CD4-positive, alpha-beta memory T cell (primary cell): Measurements from ENCODE around the gene PAXX. TPM values are rescaled to one million over a fixed set of nuclear protein-coding genes. Genes with fewer than 3 reads are reported as not detected.

Experiments
- CTCF ChIA-PET: fragments of 350-600 bp; sonication (Branson Sonifier 250); formaldehyde crosslinking; loops from one replicate; lab custom pipeline; 2021; ENCODE audit warnings: inconsistent platforms; ENCODE audit not compliant: partially characterized antibody; lab: Charles Lee
- POLR2A ChIA-PET: fragments of 350-600 bp; sonication (Branson Sonifier 250); formaldehyde crosslinking; loops from one replicate; lab custom pipeline; 2021; ENCODE audit not compliant: partially characterized antibody; lab: Charles Lee
- DNase-seq, 5 donors: peaks; one replicate each; pipeline versions ENCODE4 v3.0.0 to v3.0.0-alpha.2; 2020 to 2022; ENCODE audit warnings: mixed read lengths in 1 of 5
- H3K27ac ChIP-seq: one replicate; pipeline ENCODE4 v1.7.0; 2013; ENCODE audit warnings: low read depth, low read length
- H3K27me3 ChIP-seq: 2 replicates; pipeline ENCODE4 v1.7.0; 2013; ENCODE audit warnings: mild to moderate bottlenecking, low read length, moderate library complexity; ENCODE audit not compliant: insufficient read depth
- H3K36me3 ChIP-seq: 2 replicates; pipeline ENCODE4 v1.7.0; 2013; ENCODE audit warnings: mild to moderate bottlenecking, low read length, moderate library complexity; ENCODE audit not compliant: insufficient read depth
- H3K4me1 ChIP-seq: 2 replicates; pipeline ENCODE4 v1.7.0; 2013; ENCODE audit warnings: mild to moderate bottlenecking, low read length, moderate library complexity; ENCODE audit not compliant: insufficient read depth
- H3K4me3 ChIP-seq, 2 donors: one replicate each; pipeline ENCODE4 v1.7.0; 2013; ENCODE audit warnings: low read length in 2 of 2, mild to moderate bottlenecking in 1 of 2
- H3K9me3 ChIP-seq, 2 donors: one replicate each; pipeline ENCODE4 v1.7.0; 2013; ENCODE audit warnings: low read length in 2 of 2, control low read depth in 1 of 2; ENCODE audit not compliant: control insufficient read depth in 1 of 2
- H3K27ac Mint-ChIP-seq, 7 donors: one replicate each; pipeline ENCODE4 v1.8.0; 2020 to 2021; ENCODE audit warnings: mixed read lengths in 7 of 7, mild to moderate bottlenecking in 6 of 7, inconsistent platforms in 3 of 7, moderate library complexity in 3 of 7
- H3K27me3 Mint-ChIP-seq, 2 donors: one replicate each; pipeline ENCODE4 v1.8.0; 2020 to 2021; ENCODE audit warnings: mixed read lengths in 2 of 2
- H3K36me3 Mint-ChIP-seq, 2 donors: one replicate each; pipeline ENCODE4 v1.8.0; 2020 to 2021; ENCODE audit warnings: mixed read lengths in 2 of 2, inconsistent platforms in 1 of 2, mild to moderate bottlenecking in 1 of 2
- H3K4me1 Mint-ChIP-seq, 4 donors: one replicate each; pipeline ENCODE4 v1.8.0; 2020 to 2021; ENCODE audit warnings: mixed read lengths in 4 of 4, mild to moderate bottlenecking in 1 of 4
- H3K4me3 Mint-ChIP-seq, 8 donors: one replicate each; pipeline ENCODE4 v1.8.0; 2020 to 2021; ENCODE audit warnings: mixed read lengths in 8 of 8, mild to moderate bottlenecking in 7 of 8, moderate library complexity in 6 of 8, inconsistent platforms in 3 of 8
- H3K9me3 Mint-ChIP-seq, 8 donors: one replicate each; pipeline ENCODE4 v1.8.0; 2020 to 2021; ENCODE audit warnings: mixed read lengths in 8 of 8, mild to moderate bottlenecking in 5 of 8, inconsistent platforms in 3 of 8, moderate library complexity in 1 of 8
- intact Hi-C: fragments of 100-400 bp; cut with micrococcal nuclease; formaldehyde crosslinking; loops from one replicate; pipeline ENCODE4 v1.15.1; 2023
- polyA plus RNA-seq, 2 donors: library from polyadenylated mRNA; unstranded; fragments of 300-500 nt; fragmentation: Illumina TruSeq; gene quantifications; one replicate each; pipeline ENCODE4 v1.2.3, GENCODE V29; 2021
- total RNA-seq, 2 experiments: library from RNA; stranded (reverse); gene quantifications; one replicate each; pipeline ENCODE4 v1.2.3, GENCODE V29; 2021

PAXX gene
- total and polyA plus RNA-seq, 4 experiments from 2014 or later: 76.0 to 103 (median 97.5) TPM

GRCh38 chr9:137039611-137040366 is 47.6 kb downstream of the PAXX start:
- Mint-ChIP-seq H3K27me3 (peaks cover under 1 to 1% of the 10 kb centered on the region in 2 donors), H3K4me1 (peaks cover 5 to 11% (median 8%) of the 10 kb centered on the region in 4 donors), H3K27ac (no peak overlapping the region), H3K9me3 (no peaks in the 10 kb centered on the region), H3K36me3 (no peaks in the 10 kb centered on the region), H3K4me3 (no peak overlapping the region)
- DNase-seq: no peak
- H3K27ac ChIP-seq: no peak overlapping the region
- intact Hi-C loops: no loop called here
- H3K4me3 ChIP-seq: no peak overlapping the region
- ChIA-PET CTCF (interaction anchor here (1.1 kb wide), 1 partner anchor 10 kb away, joined by 5 read pairs; no protein-coding TSS in a partner anchor), POLR2A (no interaction called here)
- no peaks in the 10 kb centered on the region for H3K36me3 ChIP-seq
- peaks cover 24% of the 10 kb centered on the region for H3K4me1 ChIP-seq
- H3K27me3 ChIP-seq: no peaks in the 10 kb centered on the region
- no peaks in the 10 kb centered on the region for H3K9me3 ChIP-seq

GRCh38 chr9:137040568-137040967 is 48.3 kb downstream of the PAXX start:
- Mint-ChIP-seq H3K27me3 (peaks cover 2 to 3% of the 10 kb centered on the region in 2 donors), H3K36me3 (no peaks in the 10 kb centered on the region), H3K27ac (no peak overlapping the region), H3K4me3 (no peak overlapping the region), H3K4me1 (peaks cover 3 to 9% (median 7%) of the 10 kb centered on the region in 4 donors), H3K9me3 (no peaks in the 10 kb centered on the region)
- DNase-seq: no peak
- Histone ChIP-seq H3K4me3 (no peak overlapping the region), H3K27ac (no peak overlapping the region), H3K4me1 (peaks cover 23% of the 10 kb centered on the region), H3K36me3 (no peaks in the 10 kb centered on the region), H3K27me3 (no peaks in the 10 kb centered on the region), H3K9me3 (no peaks in the 10 kb centered on the region)
- CTCF ChIA-PET: interaction anchor here (1.1 kb wide), 1 partner anchor 11 kb away, joined by 5 read pairs; no protein-coding TSS in a partner anchor
- POLR2A ChIA-PET: no interaction called here
- intact Hi-C loops: no loop called here

- CTCF ChIA-PET: no interaction called here
- no peak for DNase-seq
- Histone ChIP-seq H3K4me3 (no peak overlapping the region), H3K4me1 (peaks cover 25% of the 10 kb centered on the region), H3K27me3 (no peaks in the 10 kb centered on the region), H3K9me3 (no peaks in the 10 kb centered on the region), H3K36me3 (no peaks in the 10 kb centered on the region), H3K27ac (no peak overlapping the region)
- intact Hi-C loops: no loop called here
- H3K36me3 Mint-ChIP-seq: no peaks in the 10 kb centered on the region
- POLR2A ChIA-PET: no interaction called here
- no peak overlapping the region for H3K4me3 Mint-ChIP-seq
- H3K27ac Mint-ChIP-seq: no peak overlapping the region
- peaks cover 2 to 3% of the 10 kb centered on the region in 2 donors for H3K27me3 Mint-ChIP-seq
- H3K4me1 Mint-ChIP-seq: peaks cover 3 to 9% (median 7%) of the 10 kb centered on the region in 4 donors
- no peaks in the 10 kb centered on the region for H3K9me3 Mint-ChIP-seq
Observed at GRCh38 chr9:137041124-137041523, 48.9 kb downstream of the PAXX start.

- no peak overlapping the region for H3K27ac Mint-ChIP-seq
- peaks cover 6 to 11% of the 10 kb centered on the region in 2 donors for H3K27me3 Mint-ChIP-seq
- intact Hi-C loops: no loop called here
- ChIA-PET POLR2A (interaction anchor here (2.1 kb wide), 1 partner anchor 8 kb away, joined by 9 read pairs; no protein-coding TSS in a partner anchor), CTCF (interaction anchor here (1.3 to 2.5 kb wide), 3 partner anchors 8 to 17 kb away, joined by 5 to 17 read pairs (median 6); no protein-coding TSS in a partner anchor)
- Histone ChIP-seq H3K4me1 (peaks cover 33% of the 10 kb centered on the region), H3K27ac (no peak overlapping the region), H3K9me3 (no peaks in the 10 kb centered on the region), H3K27me3 (peaks cover 15% of the 10 kb centered on the region), H3K36me3 (no peaks in the 10 kb centered on the region), H3K4me3 (no peak overlapping the region)
- no peaks in the 10 kb centered on the region for H3K36me3 Mint-ChIP-seq
- peaks cover 3 to 16% (median 7%) of the 10 kb centered on the region in 4 donors for H3K4me1 Mint-ChIP-seq
- DNase-seq: no peak
- no peaks in the 10 kb centered on the region for H3K9me3 Mint-ChIP-seq
- H3K4me3 Mint-ChIP-seq: no peak overlapping the region
Observed at GRCh38 chr9:137042751-137043727, 50.8 kb downstream of the PAXX start.

Other genes with a start within 250 kb of the PAXX start
Only the 30 nearest of the 39 such genes appear.
- 10 to 100 TPM; 51.1 to 53.4 TPM for gene TMEM141, start 201.1 kb upstream of the PAXX start, total RNA-seq
- gene TMEM141, start 201.1 kb upstream of the PAXX start, polyA plus RNA-seq: 10 to 100 TPM; 34.3 to 38.4 TPM
- gene CCDC183, start 196.1 kb upstream of the PAXX start, total RNA-seq: 1 to 10 TPM; 2.3 to 2.5 TPM
- gene CCDC183, start 196.1 kb upstream of the PAXX start, polyA plus RNA-seq: under 1 TPM; 0.64 to 0.90 TPM
- 10 to 100 TPM; 65.1 to 70.9 TPM for gene RABL6, start 184.5 kb upstream of the PAXX start, total RNA-seq
- gene RABL6, start 184.5 kb upstream of the PAXX start, polyA plus RNA-seq: 10 to 100 TPM in 1 of 2 donors, 1 to 10 TPM in 1; 5.1 to 18.2 TPM
- gene AJM1, start 149.9 kb upstream of the PAXX start, total RNA-seq: 1 to 10 TPM; 2.4 to 2.8 TPM
- gene AJM1, start 149.9 kb upstream of the PAXX start, polyA plus RNA-seq: under 1 TPM in 1 of 2 donors, not detected in 1; 0.05 TPM
- 10 to 100 TPM; 41.3 to 42.6 TPM for gene PHPT1, start 143.0 kb upstream of the PAXX start, total RNA-seq
- gene PHPT1, start 143.0 kb upstream of the PAXX start, polyA plus RNA-seq: 10 to 100 TPM; 88.4 to 94.0 TPM
- 10 to 100 TPM in 1 of 2 experiments, 1 to 10 TPM in 1; 9.3 to 11.7 TPM for gene MAMDC4, start 140.1 kb upstream of the PAXX start, total RNA-seq
- not detected for gene MAMDC4, start 140.1 kb upstream of the PAXX start, polyA plus RNA-seq
- gene EDF1, start 126.1 kb upstream of the PAXX start, total RNA-seq: 100 to 1,000 TPM; 284 to 298 TPM
- 100 to 1,000 TPM; 273 to 357 TPM for gene EDF1, start 126.1 kb upstream of the PAXX start, polyA plus RNA-seq
- gene TRAF2, start 105.9 kb upstream of the PAXX start, total RNA-seq: 10 to 100 TPM; 40.2 to 43.2 TPM
- gene TRAF2, start 105.9 kb upstream of the PAXX start, polyA plus RNA-seq: 10 to 100 TPM; 11.1 to 25.2 TPM
- gene FBXW5, start 47.7 kb upstream of the PAXX start, total RNA-seq: 100 to 1,000 TPM; 122 to 123 TPM
- 100 to 1,000 TPM in 1 of 2 donors, 10 to 100 TPM in 1; 98.6 to 160 TPM for gene FBXW5, start 47.7 kb upstream of the PAXX start, polyA plus RNA-seq
- gene C8G, start 47.2 kb upstream of the PAXX start, total RNA-seq: 1 to 10 TPM; 2.2 TPM
- gene C8G, start 47.2 kb upstream of the PAXX start, polyA plus RNA-seq: under 1 TPM in 1 of 2 donors, not detected in 1; 0.60 TPM
- gene LCN12, start 40.1 kb upstream of the PAXX start, total RNA-seq: 1 to 10 TPM in 1 of 2 experiments, under 1 TPM in 1; 0.72 to 1.4 TPM
- not detected for gene LCN12, start 40.1 kb upstream of the PAXX start, polyA plus RNA-seq
- gene PTGDS, start 14.9 kb upstream of the PAXX start, total RNA-seq: 1 to 10 TPM; 4.8 to 5.1 TPM
- 1 to 10 TPM; 1.7 to 3.8 TPM for gene PTGDS, start 14.9 kb upstream of the PAXX start, polyA plus RNA-seq
- under 1 TPM; 0.14 to 0.17 TPM for gene LCNL1, start 9.4 kb upstream of the PAXX start, total RNA-seq
- not detected for gene LCNL1, start 9.4 kb upstream of the PAXX start, polyA plus RNA-seq
- gene CLIC3, start 4.1 kb downstream of the PAXX start, total RNA-seq: 1 to 10 TPM; 3.1 to 3.7 TPM
- 1 to 10 TPM; 5.0 to 7.8 TPM for gene CLIC3, start 4.1 kb downstream of the PAXX start, polyA plus RNA-seq
- 10 to 100 TPM; 63.8 to 68.6 TPM for gene ABCA2, start 35.8 kb downstream of the PAXX start, total RNA-seq
- gene ABCA2, start 35.8 kb downstream of the PAXX start, polyA plus RNA-seq: 10 to 100 TPM in 1 of 2 donors, 1 to 10 TPM in 1; 2.6 to 10.8 TPM
- gene FUT7, start 39.7 kb downstream of the PAXX start, total RNA-seq: 1 to 10 TPM; 3.4 to 4.6 TPM
- gene FUT7, start 39.7 kb downstream of the PAXX start, polyA plus RNA-seq: 10 to 100 TPM; 22.6 to 43.8 TPM
- 10 to 100 TPM; 20.7 to 21.4 TPM for gene NPDC1, start 53.8 kb downstream of the PAXX start, total RNA-seq
- 10 to 100 TPM; 22.8 to 32.2 TPM for gene NPDC1, start 53.8 kb downstream of the PAXX start, polyA plus RNA-seq
- gene ENTPD2, start 61.6 kb downstream of the PAXX start, total RNA-seq: not detected
- not detected for gene ENTPD2, start 61.6 kb downstream of the PAXX start, polyA plus RNA-seq
- under 1 TPM; 0.09 to 0.11 TPM for gene SAPCD2, start 78.1 kb downstream of the PAXX start, total RNA-seq
- under 1 TPM; 0.10 to 0.15 TPM for gene SAPCD2, start 78.1 kb downstream of the PAXX start, polyA plus RNA-seq
- gene UAP1L1, start 85.1 kb downstream of the PAXX start, total RNA-seq: 10 to 100 TPM; 10.6 to 12.5 TPM
- gene UAP1L1, start 85.1 kb downstream of the PAXX start, polyA plus RNA-seq: 1 to 10 TPM in 1 of 2 donors, under 1 TPM in 1; 0.81 to 2.9 TPM
- 10 to 100 TPM; 63.3 to 71.0 TPM for gene MAN1B1, start 94.6 kb downstream of the PAXX start, total RNA-seq
- 10 to 100 TPM; 35.4 to 37.5 TPM for gene MAN1B1, start 94.6 kb downstream of the PAXX start, polyA plus RNA-seq
- gene DPP7, start 122.3 kb downstream of the PAXX start, total RNA-seq: 100 to 1,000 TPM; 357 to 362 TPM
- 100 to 1,000 TPM; 135 to 206 TPM for gene DPP7, start 122.3 kb downstream of the PAXX start, polyA plus RNA-seq
- not detected for gene GRIN1, start 146.7 kb downstream of the PAXX start, total RNA-seq
- not detected for gene GRIN1, start 146.7 kb downstream of the PAXX start, polyA plus RNA-seq
- gene LRRC26, start 177.6 kb downstream of the PAXX start, total RNA-seq: not detected
- not detected for gene LRRC26, start 177.6 kb downstream of the PAXX start, polyA plus RNA-seq
- gene TMEM210, start 179.6 kb downstream of the PAXX start, total RNA-seq: not detected
- not detected for gene TMEM210, start 179.6 kb downstream of the PAXX start, polyA plus RNA-seq
- 100 to 1,000 TPM; 116 to 125 TPM for gene ANAPC2, start 196.1 kb downstream of the PAXX start, total RNA-seq
- 1 to 10 TPM; 3.2 to 5.7 TPM for gene ANAPC2, start 196.1 kb downstream of the PAXX start, polyA plus RNA-seq
- gene SSNA1, start 196.3 kb downstream of the PAXX start, total RNA-seq: 10 to 100 TPM; 48.6 to 49.5 TPM
- 100 to 1,000 TPM; 117 to 161 TPM for gene SSNA1, start 196.3 kb downstream of the PAXX start, polyA plus RNA-seq
- 1 to 10 TPM; 8.5 to 8.6 TPM for gene TPRN, start 208.3 kb downstream of the PAXX start, total RNA-seq
- under 1 TPM; 0.27 to 0.45 TPM for gene TPRN, start 208.3 kb downstream of the PAXX start, polyA plus RNA-seq
- gene TMEM203, start 213.2 kb downstream of the PAXX start, total RNA-seq: 10 to 100 TPM; 39.5 to 42.9 TPM
- 100 to 1,000 TPM; 129 to 170 TPM for gene TMEM203, start 213.2 kb downstream of the PAXX start, polyA plus RNA-seq
- 10 to 100 TPM; 36.7 to 37.1 TPM for gene NDOR1, start 213.3 kb downstream of the PAXX start, total RNA-seq
- gene NDOR1, start 213.3 kb downstream of the PAXX start, polyA plus RNA-seq: 1 to 10 TPM; 4.6 to 9.5 TPM